ENCODE measurements around the gene POU6F2. TPM values are rescaled to one million over a fixed set of nuclear protein-coding genes. Genes with fewer than 3 reads are reported as not detected.

The POU6F2 gene
- total and polyA plus RNA-seq, 2 donors (not counting 1 experiment from before 2014, with no cell fraction given) = 0.47 TPM; not detected in 1

GRCh38 chr7:39342763-39343162, 365.1 kb downstream of the POU6F2 start:
- H3K4me3 Mint-ChIP-seq = no peak overlapping the region
- intact Hi-C loops (cut with micrococcal nuclease) = no loop called here
- H3K27me3 ChIP-seq (replicated peaks in 1 of 4; ENCODE audit: control extremely low read depth in 1 of 4, control insufficient read depth in 3 of 4, insufficient read depth in 4 of 4, low read length in 3 of 4) = no peaks in the 10 kb centered on the region

More at GRCh38 chr7:39342763-39343162, 365.1 kb downstream of the POU6F2 start:
- Histone ChIP-seq H3K4me2 (replicated peaks; ENCODE audit: low read depth, low read length, poor library complexity, severe bottlenecking) (no peak overlapping the region), H3K27ac (ENCODE audit: low read length in 2 of 2) (no peak overlapping the region), H2AFZ (ENCODE audit: insufficient read depth, low read depth, low read length, poor library complexity, severe bottlenecking) (no peak overlapping the region), H3K79me2 (ENCODE audit: control insufficient read depth, insufficient read depth, low read length) (no peaks in the 10 kb centered on the region), H3K9me3 (ENCODE audit: control extremely low read depth in 1 of 3, control insufficient read depth in 2 of 3, insufficient read depth in 1 of 3, low read length in 2 of 3) (no peaks in the 10 kb centered on the region), H3K36me3 (replicated peaks in 1 of 2; ENCODE audit: control extremely low read depth in 1 of 2, control insufficient read depth in 1 of 2, extremely low read depth in 1 of 2, insufficient read depth in 2 of 2, low read length in 1 of 2) (no peaks in the 10 kb centered on the region), H3K4me3 (ENCODE audit: control extremely low read depth in 1 of 5, extremely low read depth in 1 of 5, insufficient read depth in 1 of 5, low read depth in 2 of 5, low read length in 4 of 5) (no peak overlapping the region), H3K9ac (ENCODE audit: low read length) (no peak overlapping the region), H3K4me1 (ENCODE audit: control insufficient read depth in 2 of 2, insufficient read depth in 2 of 2, low read length in 2 of 2) (no peaks in the 10 kb centered on the region), H4K20me1 (ENCODE audit: control insufficient read depth, insufficient read depth, low read length, poor library complexity, severe bottlenecking) (no peaks in the 10 kb centered on the region)
- CTCF ChIA-PET = no interaction called here
- H3K27me3 Mint-ChIP-seq = no peaks in the 10 kb centered on the region
- H3K27ac Mint-ChIP-seq = no peak overlapping the region
- WGBS (ENCODE audit: insufficient coverage) = no CpG with 5 or more reads among the region's 3 CpGs
- ATAC-seq (ENCODE audit: low read depth) (no peak), DNase-seq (no peak)
- TF ChIP-seq CTCF (IDR thresholded peaks at IDR 0.05) = no peak
- no peak for TF ChIP-seq EZH2 (IDR thresholded peaks at IDR 0.05; ENCODE audit: borderline replicate concordance, insufficient read depth, low read depth, low read length, poor library complexity, severe bottlenecking)
- POLR2A ChIA-PET = no interaction called here
- no peaks in the 10 kb centered on the region for H3K9me3 Mint-ChIP-seq (ENCODE audit: insufficient read depth)
- H3K4me1 Mint-ChIP-seq = no peaks in the 10 kb centered on the region
